Stimulated activated memory B cell treated with anti-CD40 and anti-IgM and Interleukin-4, amounts not matched to agents 10 μg/mL and 1 μg/mL and 100 μg/mL, for 72 hours (primary cell): ENCODE results near the gene ZSCAN20.

Experiments
- ATAC-seq: fragments of 150-1000 bp; cut with Tn5 transposase; 2 replicates; pipeline ENCODE4 v1.10.0; 2021
- H3K27ac Mint-ChIP-seq: one replicate; pipeline ENCODE4 v1.8.0; 2022; ENCODE audit warnings: mild to moderate bottlenecking, mixed read lengths
- H3K27me3 Mint-ChIP-seq: one replicate; pipeline ENCODE4 v1.8.0; 2022; ENCODE audit warnings: mixed read lengths
- H3K36me3 Mint-ChIP-seq: one replicate; pipeline ENCODE4 v1.8.0; 2022; ENCODE audit warnings: mixed read lengths
- H3K4me1 Mint-ChIP-seq: one replicate; pipeline ENCODE4 v1.8.0; 2022; ENCODE audit warnings: mixed read lengths
- H3K4me3 Mint-ChIP-seq: one replicate; pipeline ENCODE4 v1.8.0; 2022; ENCODE audit warnings: mild to moderate bottlenecking, moderate library complexity, mixed read lengths
- H3K9me3 Mint-ChIP-seq: one replicate; pipeline ENCODE4 v1.8.0; 2022; ENCODE audit warnings: mixed read lengths

ZSCAN20 gene

DNA sequence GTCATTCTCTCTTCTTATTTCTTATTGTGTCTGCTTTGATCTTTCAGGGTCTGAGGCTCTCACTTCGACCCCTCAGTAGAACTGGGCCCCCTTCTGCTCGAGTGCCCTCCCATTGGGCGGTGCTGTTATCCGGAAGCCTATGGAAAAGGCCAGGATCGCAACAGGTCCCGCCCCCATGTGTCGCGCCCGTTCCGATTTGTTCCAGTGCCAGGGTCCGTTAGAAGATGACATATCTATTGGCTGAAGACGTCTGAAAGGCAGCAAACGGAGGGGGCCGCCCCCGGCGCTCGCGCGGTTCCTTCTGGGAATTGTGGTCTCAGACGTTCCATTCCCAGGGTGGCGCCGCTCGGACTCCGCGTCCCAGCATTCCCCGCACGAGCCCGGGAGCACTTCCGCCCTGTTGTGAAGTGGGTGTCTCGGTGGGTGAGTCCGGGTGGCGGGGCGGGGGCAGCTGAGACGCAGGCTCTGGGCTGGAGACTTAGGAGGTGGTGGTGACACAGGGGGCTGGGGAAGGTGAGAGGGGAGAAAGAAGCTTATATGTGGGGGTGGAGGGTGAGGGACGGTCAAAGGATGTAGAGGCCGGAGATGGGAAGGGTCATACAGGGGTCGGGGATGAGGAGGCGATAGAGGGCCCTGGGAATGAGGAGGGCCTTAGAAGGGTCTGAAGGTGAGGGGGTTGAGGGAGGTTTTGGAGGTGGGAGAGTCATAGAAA is at the start of gene ZSCAN20:
Gene ZSCAN20, plus strand, starts transcription at position 377 of the 712 bp plus-strand sequence. CDS start 6,644 bp downstream, outside the sequence.
- no peaks in the 10 kb centered on the region for H3K27me3 Mint-ChIP-seq
- peaks cover 26% of the 10 kb centered on the region for H3K4me1 Mint-ChIP-seq
- peak; percentile 98 for ATAC-seq
- H3K36me3 Mint-ChIP-seq = no peaks in the 10 kb centered on the region
- no peaks in the 10 kb centered on the region for H3K9me3 Mint-ChIP-seq
- peak within 1 kb of the TSS; percentile 80 for H3K4me3 Mint-ChIP-seq
- peak within 1 kb of the TSS; percentile 83 for H3K27ac Mint-ChIP-seq

DNA sequence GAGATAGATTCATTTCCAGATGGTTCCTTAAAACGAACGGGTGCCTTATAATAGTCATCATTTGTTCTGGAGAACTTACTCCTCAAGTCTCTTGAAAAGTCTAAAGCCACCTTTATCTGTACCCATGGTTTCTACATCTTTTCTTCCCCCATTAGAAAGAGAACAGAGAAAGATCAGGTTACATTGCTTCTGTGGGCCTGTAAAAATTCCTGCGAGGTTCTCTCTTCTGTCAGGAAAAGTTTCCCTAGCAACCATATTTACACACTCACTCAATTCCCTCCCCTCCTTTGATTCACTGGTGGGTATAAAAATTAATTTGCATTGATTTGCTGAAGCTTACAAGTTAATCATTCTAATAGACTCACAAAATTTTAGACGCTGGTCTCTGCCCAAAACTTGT is 48.2 kb upstream of the ZSCAN20 start:
- Mint-ChIP-seq H3K27me3 (peaks cover 58% of the 10 kb centered on the region), H3K27ac (no peak overlapping the region), H3K36me3 (no peaks in the 10 kb centered on the region), H3K4me1 (no peaks in the 10 kb centered on the region), H3K4me3 (no peak overlapping the region), H3K9me3 (no peaks in the 10 kb centered on the region)
- no peak for ATAC-seq

DNA sequence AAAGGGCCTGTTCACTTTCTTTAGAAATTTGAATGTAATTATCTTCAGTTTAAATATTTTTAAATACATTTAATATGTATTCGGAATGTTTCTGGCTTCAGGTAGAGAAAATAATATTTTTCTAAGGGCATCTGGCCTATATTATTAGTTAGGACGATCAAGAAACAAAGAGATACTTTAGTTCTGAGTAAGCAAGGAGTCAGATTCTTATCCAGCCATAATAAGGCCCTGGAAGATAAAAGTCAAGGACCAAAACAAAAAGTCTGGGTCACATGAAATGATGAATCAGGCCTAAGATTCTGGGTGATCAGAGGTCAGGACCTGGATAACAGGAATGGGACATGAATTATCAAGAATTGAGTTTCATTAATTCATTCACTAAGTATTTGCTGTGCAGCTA is 47.8 kb upstream of the ZSCAN20 start:
- no peaks in the 10 kb centered on the region for H3K9me3 Mint-ChIP-seq
- no peak overlapping the region for H3K27ac Mint-ChIP-seq
- H3K4me1 Mint-ChIP-seq = no peaks in the 10 kb centered on the region
- no peak overlapping the region for H3K4me3 Mint-ChIP-seq
- peaks cover 54% of the 10 kb centered on the region for H3K27me3 Mint-ChIP-seq
- ATAC-seq = no peak
- no peaks in the 10 kb centered on the region for H3K36me3 Mint-ChIP-seq

DNA sequence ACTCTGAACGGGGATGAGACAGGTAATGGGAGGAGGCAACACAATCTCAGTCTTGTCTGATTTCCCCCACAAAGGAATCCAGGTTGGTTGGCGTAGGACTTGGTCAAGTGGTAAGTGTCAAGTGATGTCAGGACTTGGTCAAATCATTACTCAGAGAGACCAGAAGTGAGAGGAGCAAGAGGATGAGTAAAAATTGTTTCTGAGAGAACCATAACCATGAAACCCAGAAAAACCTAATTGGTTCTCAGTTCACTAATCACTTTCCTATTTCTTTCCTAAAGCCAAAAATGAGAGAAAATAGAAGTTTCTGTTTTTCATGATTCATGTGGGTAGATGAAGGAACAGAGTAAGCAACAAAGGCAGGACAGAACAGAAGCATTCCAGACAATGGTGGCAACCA is 46.5 kb upstream of the ZSCAN20 start:
- peaks cover 46% of the 10 kb centered on the region for H3K27me3 Mint-ChIP-seq
- H3K4me3 Mint-ChIP-seq = no peak overlapping the region
- no peaks in the 10 kb centered on the region for H3K4me1 Mint-ChIP-seq
- no peaks in the 10 kb centered on the region for H3K9me3 Mint-ChIP-seq
- H3K27ac Mint-ChIP-seq = no peak overlapping the region
- no peaks in the 10 kb centered on the region for H3K36me3 Mint-ChIP-seq
- ATAC-seq = peak; percentile 67

DNA sequence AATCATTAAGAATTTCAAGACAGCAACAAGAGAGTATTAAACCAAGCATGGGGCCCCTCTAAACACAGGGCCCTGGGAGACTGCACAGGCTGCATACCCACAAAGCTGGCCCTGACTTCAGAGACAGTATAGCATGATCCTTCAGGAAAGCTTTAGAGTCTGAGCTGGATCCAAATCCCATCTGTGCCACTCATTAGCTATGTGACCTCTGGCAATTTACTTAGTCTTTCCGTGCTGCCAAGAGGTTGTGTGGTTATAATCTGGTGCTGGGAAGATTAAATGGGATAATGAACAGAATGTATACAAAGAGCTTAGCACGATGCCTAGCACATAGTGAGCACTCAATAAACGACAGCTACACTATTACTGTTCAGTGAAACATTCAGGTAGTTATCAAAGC is 45.5 kb upstream of the ZSCAN20 start:
- no peaks in the 10 kb centered on the region for H3K9me3 Mint-ChIP-seq
- H3K4me1 Mint-ChIP-seq = no peaks in the 10 kb centered on the region
- no peak for ATAC-seq
- no peak overlapping the region for H3K4me3 Mint-ChIP-seq
- no peak overlapping the region for H3K27ac Mint-ChIP-seq
- H3K27me3 Mint-ChIP-seq = peaks cover 35% of the 10 kb centered on the region
- no peaks in the 10 kb centered on the region for H3K36me3 Mint-ChIP-seq

DNA sequence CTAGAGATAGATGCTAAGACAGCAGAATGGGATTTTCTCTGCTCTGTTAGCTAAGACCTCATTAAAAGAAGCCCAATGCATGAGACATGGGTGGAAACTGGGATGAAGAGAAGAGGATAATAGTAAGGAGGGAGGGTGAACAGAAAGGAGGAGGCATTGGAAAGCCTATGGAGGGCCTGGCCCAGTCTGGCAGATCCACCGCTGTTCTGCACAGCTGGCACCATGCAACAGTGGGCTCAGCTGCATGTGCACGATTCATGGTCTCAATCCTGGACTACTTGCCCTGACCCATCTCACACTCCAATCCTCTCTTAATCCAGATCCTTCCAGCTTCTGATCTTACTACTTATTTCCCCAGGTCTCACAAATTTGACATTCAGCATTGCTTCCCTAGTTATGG is 43.8 kb upstream of the ZSCAN20 start:
- no peaks in the 10 kb centered on the region for H3K9me3 Mint-ChIP-seq

DNA sequence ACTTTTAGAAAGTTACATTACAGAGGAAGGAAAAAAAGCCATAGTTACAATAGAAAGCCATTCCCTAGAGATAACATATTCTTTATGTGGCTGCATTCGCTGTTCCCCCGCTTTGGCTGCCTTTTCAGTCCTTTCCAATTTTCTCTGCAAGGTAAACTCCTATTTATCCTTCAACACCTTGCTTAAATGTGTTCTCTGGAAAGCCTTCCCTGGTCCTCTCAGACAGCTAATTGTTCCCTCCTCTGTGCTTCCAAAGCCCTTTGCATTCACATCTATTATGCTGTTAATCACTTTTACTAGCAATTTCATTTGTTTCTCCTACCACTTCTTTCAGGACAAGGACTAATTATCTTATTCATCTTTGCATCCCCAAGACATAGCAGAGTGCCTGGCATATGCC is 43.1 kb upstream of the ZSCAN20 start:
- Mint-ChIP-seq H3K4me1 (no peaks in the 10 kb centered on the region), H3K36me3 (no peaks in the 10 kb centered on the region), H3K27me3 (peaks cover 17% of the 10 kb centered on the region), H3K4me3 (no peak overlapping the region), H3K27ac (no peak overlapping the region), H3K9me3 (no peaks in the 10 kb centered on the region)
- no peak for ATAC-seq

More for the DNA sequence above, 43.8 kb upstream of the ZSCAN20 start:
- no peak for ATAC-seq
- no peak overlapping the region for H3K4me3 Mint-ChIP-seq
- H3K4me1 Mint-ChIP-seq = no peaks in the 10 kb centered on the region
- H3K36me3 Mint-ChIP-seq = no peaks in the 10 kb centered on the region
- no peak overlapping the region for H3K27ac Mint-ChIP-seq
- H3K27me3 Mint-ChIP-seq = peaks cover 18% of the 10 kb centered on the region

DNA sequence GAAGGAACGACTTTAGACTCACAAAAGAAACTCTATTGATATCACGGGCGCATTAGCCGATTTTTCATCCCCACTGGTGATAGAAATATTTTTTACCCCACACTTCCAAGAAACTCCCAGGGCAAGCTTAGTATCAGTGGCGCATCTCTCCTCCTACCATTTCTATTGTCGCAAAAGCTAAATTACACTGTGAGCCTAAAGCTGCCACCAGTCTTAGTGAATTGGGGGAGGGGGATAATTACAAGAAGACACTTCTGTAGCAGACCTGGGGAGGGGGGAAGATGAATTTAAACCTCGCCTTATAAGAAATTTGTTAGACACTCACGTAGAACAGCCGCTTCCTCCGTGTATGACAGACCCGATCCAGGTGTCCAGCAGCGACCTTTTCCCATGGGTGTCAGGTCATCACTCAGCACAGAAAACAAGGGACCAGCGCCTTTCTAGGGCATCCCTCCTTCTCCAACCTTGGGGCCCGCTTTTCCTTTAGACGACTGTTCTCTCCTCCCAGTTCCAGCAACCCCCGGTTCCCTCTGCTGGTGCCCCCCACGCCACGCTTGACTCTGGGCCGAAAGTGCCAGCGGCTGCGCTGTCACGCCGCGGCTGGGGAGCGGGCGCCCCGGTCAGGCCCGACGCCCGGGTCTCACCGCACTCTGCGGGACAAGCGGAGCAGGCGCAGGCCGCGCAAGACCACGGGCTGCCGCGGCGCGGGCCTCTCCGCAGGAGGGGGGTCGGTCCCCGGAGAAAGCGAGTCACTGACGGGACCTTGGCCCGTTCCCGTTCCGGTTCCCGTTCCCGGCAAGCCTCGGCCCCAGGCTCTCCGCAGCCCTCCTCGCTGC is 42.4 kb upstream of the ZSCAN20 start:
- no peaks in the 10 kb centered on the region for H3K4me1 Mint-ChIP-seq
- no peaks in the 10 kb centered on the region for H3K9me3 Mint-ChIP-seq
- peak; percentile 17 for ATAC-seq
- H3K27me3 Mint-ChIP-seq = peaks cover 11% of the 10 kb centered on the region
- peak overlapping the region; percentile 51 for H3K4me3 Mint-ChIP-seq
- no peaks in the 10 kb centered on the region for H3K36me3 Mint-ChIP-seq
- no peak overlapping the region for H3K27ac Mint-ChIP-seq

DNA sequence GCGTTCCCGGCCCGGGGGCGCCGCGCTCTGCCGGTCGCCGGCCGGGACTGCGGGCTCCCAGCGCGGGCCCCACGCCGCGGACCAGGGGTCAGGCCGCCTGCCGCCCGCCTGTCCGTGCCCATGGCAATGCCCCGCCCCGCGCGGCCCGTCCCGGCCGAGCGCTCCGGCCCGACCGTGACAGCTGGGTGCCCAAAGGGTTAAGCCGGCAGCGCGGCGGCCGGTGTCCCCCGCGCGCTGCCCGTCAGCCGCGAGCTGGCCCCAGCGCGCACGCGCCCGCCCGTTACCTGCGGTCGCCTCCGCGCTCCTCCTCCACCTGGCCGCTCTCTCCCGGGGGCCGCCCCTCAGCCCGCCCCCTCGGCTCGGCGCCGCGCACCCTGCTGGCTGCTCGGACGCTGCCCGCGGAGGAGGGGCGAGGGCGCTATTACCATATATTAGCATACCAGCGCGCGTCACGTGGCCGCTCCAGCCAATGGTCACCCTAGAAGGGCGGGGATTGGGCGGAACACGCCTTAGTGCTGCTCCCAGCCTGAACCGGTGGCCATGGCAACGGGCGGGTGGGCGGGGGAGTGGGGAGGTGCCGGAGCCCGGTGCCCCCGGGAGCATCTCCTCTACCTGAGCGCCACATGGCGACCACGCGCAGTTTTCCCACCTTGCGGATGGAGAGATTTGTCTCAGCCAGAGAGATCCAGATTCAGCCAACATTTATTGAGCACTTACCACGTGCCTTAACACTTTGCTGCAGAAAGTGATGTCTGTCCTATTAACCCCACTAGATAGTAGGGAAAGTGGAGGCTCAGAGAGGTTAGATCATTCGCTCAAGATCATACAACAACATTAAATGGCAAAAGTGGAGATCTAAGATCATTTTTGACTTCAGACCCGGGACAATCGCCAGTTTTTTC is 41.5 kb upstream of the ZSCAN20 start, which contains the start of gene PHC2:
Gene PHC2, minus strand, starts transcription at position 404 of the 902 bp plus-strand sequence. CDS start 55,556 bp downstream, outside the sequence.
- H3K4me1 Mint-ChIP-seq = no peaks in the 10 kb centered on the region
- H3K27me3 Mint-ChIP-seq = peaks cover 10% of the 10 kb centered on the region
- peak; percentile 98 for ATAC-seq
- peak within 1 kb of the TSS; percentile 72 for H3K4me3 Mint-ChIP-seq
- no peaks in the 10 kb centered on the region for H3K9me3 Mint-ChIP-seq
- H3K27ac Mint-ChIP-seq = no peak within 1 kb of the TSS
- no peaks in the 10 kb centered on the region for H3K36me3 Mint-ChIP-seq

DNA sequence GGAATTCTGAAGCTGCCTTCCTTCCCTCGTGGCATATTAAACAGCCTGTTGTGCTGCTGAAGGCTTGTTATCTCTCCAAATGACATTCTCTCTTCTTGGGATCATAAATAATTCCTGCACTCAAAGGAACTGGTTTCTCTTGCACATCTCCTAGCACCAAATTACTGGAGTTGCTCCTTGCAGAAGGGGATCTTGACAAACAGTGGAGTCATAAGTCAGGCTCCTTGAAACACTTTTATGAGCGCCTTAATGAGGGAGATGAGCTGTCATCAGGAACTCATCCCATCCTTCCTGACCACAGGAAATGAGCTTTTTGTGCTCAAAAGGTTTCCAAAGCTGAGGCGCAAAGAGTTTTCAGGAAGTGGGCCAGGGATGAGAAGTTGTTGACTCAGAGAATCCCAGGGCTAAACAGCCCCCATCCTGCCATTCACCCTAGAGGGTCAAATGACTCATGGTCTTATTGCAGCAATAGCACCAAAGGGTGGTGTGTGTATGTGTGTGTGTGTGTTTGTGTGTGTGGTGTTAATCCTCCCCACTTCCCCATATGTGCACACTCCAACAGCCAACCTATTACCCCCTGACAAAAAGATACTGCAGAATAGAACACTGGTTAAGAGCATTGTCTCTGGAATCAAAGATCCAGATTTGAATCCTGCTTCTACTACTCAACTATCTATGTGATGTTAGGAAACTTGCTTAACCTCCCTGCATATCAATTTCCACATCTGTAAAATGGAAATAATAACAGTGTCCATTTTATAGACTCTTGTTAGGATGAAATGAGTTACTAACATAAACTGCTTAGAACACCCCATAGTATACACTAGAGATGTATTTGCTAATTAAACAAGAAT is 38.7 kb upstream of the ZSCAN20 start:
- Mint-ChIP-seq H3K9me3 (no peaks in the 10 kb centered on the region), H3K27ac (no peak overlapping the region), H3K4me3 (no peak overlapping the region), H3K36me3 (no peaks in the 10 kb centered on the region), H3K4me1 (no peaks in the 10 kb centered on the region), H3K27me3 (peaks cover 18% of the 10 kb centered on the region)
- no peak for ATAC-seq

DNA sequence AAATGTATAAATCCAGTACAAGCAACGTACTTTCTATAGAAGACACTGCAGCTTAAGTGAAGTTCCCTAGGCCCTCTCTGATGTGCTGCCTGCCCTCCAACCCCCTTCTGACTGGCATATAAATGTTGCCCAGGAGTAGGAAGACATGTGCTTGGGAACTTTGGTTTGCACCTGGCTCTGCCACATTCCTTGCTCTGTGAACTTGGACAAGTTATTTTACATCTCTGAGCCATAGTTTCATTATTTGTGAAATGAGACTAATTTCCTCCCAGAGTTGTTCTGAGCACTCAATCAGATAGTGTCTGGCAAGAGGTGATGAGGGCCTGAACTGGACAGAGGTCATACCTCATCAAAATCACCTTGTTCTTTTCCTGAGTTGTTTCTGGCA is 38.1 kb upstream of the ZSCAN20 start:
- Mint-ChIP-seq H3K9me3 (no peaks in the 10 kb centered on the region), H3K36me3 (no peaks in the 10 kb centered on the region), H3K4me1 (no peaks in the 10 kb centered on the region), H3K4me3 (no peak overlapping the region), H3K27ac (no peak overlapping the region), H3K27me3 (peaks cover 21% of the 10 kb centered on the region)
- ATAC-seq = no peak

DNA sequence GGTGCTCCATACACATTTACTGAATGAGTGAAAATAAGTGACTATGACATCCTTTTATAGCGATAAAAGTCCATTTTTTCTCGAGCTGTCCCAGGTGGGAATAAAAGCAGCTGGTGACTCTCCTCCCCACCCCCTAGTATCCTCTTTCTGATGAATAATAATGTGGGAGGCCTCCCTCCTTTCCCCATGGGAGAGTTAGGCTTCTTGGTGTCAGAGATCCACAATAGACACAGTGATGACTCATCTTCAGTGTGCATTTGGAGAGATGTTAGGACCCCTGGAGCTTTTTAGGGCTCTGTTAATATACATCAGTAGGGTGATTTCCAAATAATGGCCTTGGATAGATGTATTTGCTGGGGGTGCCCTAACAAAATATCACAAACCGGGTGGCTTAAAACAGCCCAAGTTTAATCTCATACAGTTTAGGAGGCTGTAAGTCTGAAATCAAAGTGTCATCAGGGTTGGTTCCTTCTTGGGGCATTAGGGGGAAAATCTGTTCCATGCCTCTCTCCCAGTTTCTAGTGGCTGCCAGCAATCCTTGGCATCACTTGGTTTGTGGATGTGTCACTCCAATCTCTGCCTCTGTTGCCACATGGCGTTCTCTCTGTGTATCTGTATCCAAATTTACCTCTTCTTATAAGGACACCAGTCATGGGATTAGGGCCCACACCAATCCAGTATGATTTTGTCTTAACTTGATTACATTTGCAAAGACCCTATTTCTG is 37.2 kb upstream of the ZSCAN20 start:
- peaks cover 30% of the 10 kb centered on the region for H3K27me3 Mint-ChIP-seq
- H3K9me3 Mint-ChIP-seq = no peaks in the 10 kb centered on the region

DNA sequence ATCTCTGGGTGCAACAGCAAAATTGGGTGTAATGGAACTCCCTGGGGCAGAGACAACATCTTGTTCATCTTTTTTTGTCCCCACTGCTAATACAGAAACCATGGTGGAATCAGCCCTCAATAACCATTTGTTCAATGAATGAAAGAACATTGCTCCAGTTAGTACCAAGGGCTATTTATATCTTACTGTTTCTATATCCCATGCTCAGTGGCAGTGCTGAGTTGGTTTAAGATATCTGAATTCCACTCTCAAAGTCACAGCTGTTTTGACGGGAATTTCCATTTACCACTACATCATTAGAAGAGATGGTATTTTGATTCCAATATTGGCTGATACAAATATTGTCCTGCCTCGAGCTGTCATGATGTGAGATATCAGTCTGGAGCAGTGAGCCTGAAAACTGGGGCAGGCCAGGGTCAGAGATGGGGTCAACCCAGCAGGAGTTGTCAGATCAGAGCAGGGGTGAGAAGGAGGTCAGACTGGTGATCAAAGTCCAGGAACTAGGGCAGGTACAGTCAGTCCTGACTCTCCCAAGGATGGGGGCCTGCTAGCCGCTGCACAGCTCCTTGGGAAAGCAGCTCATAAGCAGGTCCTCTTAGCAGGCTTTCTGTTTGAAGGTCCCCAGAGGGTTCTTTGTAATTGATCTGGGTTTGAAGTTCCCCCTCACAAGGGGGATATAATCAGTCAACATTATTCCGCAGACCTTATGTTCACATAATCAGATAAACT is 35.7 kb upstream of the ZSCAN20 start:
- no peak overlapping the region for H3K27ac Mint-ChIP-seq
- peaks cover 44% of the 10 kb centered on the region for H3K27me3 Mint-ChIP-seq
- H3K9me3 Mint-ChIP-seq = no peaks in the 10 kb centered on the region
- H3K36me3 Mint-ChIP-seq = no peaks in the 10 kb centered on the region
- H3K4me3 Mint-ChIP-seq = no peak overlapping the region
- no peaks in the 10 kb centered on the region for H3K4me1 Mint-ChIP-seq
- ATAC-seq = no peak

More for the DNA sequence above, 37.2 kb upstream of the ZSCAN20 start:
- H3K27ac Mint-ChIP-seq = no peak overlapping the region
- H3K4me3 Mint-ChIP-seq = no peak overlapping the region
- ATAC-seq = no peak
- H3K4me1 Mint-ChIP-seq = no peaks in the 10 kb centered on the region
- no peaks in the 10 kb centered on the region for H3K36me3 Mint-ChIP-seq
